Measurements from ENCODE around the gene MEG3. TPM values are rescaled to one million over a fixed set of nuclear protein-coding genes. Genes with fewer than 3 reads are reported as not detected.

The MEG3 gene
- total and polyA plus RNA-seq, 7 donors = 3.5 to 168 (median 28.0) TPM

- no peaks in the 10 kb centered on the region for H3K36me3 ChIP-seq
- TF ChIP-seq EP300 (IDR thresholded peaks at IDR 0.05) (no peak), POLR2A (IDR thresholded peaks at IDR 0.05) (no peak), POLR2AphosphoS5 (IDR thresholded peaks at IDR 0.05) (no peak)
- H3K4me1 ChIP-seq = no peaks in the 10 kb centered on the region
- DNase-seq = no peak
- H3K27ac ChIP-seq = no peak overlapping the region
- H3K9me3 ChIP-seq = no peaks in the 10 kb centered on the region
- WGBS, 2 donors = 81 to 89% methylated on average over 11 of the region's 11 CpGs
- intact Hi-C loops (cut with DNase I) = no loop called here
- no peak overlapping the region for H3K4me3 ChIP-seq
- H3K27me3 ChIP-seq = peaks cover 0 to 19% (median 4%) of the 10 kb centered on the region in 3 donors
Measured at GRCh38 chr14:100878271-100879146, 52.6 kb downstream of the MEG3 start.

DNA sequence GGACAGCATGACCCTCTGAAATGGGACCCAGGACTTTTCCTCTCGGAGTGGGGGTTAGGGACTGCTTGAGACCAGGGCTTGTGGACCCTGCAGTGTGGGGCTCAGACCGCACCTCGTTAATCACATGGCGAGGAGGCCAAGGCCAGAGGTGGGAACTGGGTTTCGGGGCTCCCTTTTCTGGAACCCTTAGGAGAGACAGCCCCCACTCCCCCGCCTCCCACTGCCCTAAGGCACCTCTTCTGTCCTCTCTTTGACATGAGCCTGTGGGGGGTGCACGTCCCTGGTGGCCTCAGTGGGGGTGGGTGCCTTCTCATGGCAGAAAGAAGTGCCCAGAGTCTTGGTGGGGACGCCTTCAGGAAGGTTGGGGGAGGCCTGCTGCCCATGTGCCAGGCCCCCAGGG, 53.3 kb downstream of the MEG3 start:
- intact Hi-C loops (cut with DNase I) = no loop called here

GRCh38 chr14:100879782-100880181, 53.9 kb downstream of the MEG3 start:
- no peak for DNase-seq
- no peaks in the 10 kb centered on the region for H3K36me3 ChIP-seq
- no peak for TF ChIP-seq POLR2AphosphoS5 (IDR thresholded peaks at IDR 0.05)
- TF ChIP-seq POLR2A (IDR thresholded peaks at IDR 0.05) = no peak
- TF ChIP-seq, protein P1, sequence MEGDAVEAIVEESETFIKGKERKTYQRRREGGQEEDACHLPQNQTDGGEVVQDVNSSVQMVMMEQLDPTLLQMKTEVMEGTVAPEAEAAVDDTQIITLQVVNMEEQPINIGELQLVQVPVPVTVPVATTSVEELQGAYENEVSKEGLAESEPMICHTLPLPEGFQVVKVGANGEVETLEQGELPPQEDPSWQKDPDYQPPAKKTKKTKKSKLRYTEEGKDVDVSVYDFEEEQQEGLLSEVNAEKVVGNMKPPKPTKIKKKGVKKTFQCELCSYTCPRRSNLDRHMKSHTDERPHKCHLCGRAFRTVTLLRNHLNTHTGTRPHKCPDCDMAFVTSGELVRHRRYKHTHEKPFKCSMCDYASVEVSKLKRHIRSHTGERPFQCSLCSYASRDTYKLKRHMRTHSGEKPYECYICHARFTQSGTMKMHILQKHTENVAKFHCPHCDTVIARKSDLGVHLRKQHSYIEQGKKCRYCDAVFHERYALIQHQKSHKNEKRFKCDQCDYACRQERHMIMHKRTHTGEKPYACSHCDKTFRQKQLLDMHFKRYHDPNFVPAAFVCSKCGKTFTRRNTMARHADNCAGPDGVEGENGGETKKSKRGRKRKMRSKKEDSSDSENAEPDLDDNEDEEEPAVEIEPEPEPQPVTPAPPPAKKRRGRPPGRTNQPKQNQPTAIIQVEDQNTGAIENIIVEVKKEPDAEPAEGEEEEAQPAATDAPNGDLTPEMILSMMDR (IDR thresholded peaks at IDR 0.05) = no peak
- TF ChIP-seq EP300 (IDR thresholded peaks at IDR 0.05) = no peak
- no peak overlapping the region for H3K4me3 ChIP-seq
- WGBS, 2 donors = 86 to 94% methylated on average over 8 of the region's 8 CpGs
- H3K4me1 ChIP-seq = no peaks in the 10 kb centered on the region
- H3K27ac ChIP-seq = no peak overlapping the region
- H3K9me3 ChIP-seq = no peaks in the 10 kb centered on the region
- peaks cover 0 to 19% (median 4%) of the 10 kb centered on the region in 3 donors for H3K27me3 ChIP-seq
- intact Hi-C loops (cut with DNase I) = no loop called here

More for the DNA sequence above, 53.3 kb downstream of the MEG3 start:
- WGBS, 2 donors = 83 to 86% methylated on average over 8 of the region's 8 CpGs
- no peaks in the 10 kb centered on the region for H3K4me1 ChIP-seq
- no peaks in the 10 kb centered on the region for H3K36me3 ChIP-seq
- TF ChIP-seq POLR2A (IDR thresholded peaks at IDR 0.05) (no peak), EP300 (IDR thresholded peaks at IDR 0.05) (no peak), POLR2AphosphoS5 (IDR thresholded peaks at IDR 0.05) (no peak)
- TF ChIP-seq, protein P1 (IDR thresholded peaks at IDR 0.05) = no peak
- DNase-seq = no peak
- H3K27me3 ChIP-seq = peaks cover 0 to 19% (median 4%) of the 10 kb centered on the region in 3 donors
- H3K9me3 ChIP-seq = no peaks in the 10 kb centered on the region
- H3K27ac ChIP-seq = no peak overlapping the region
- no peak overlapping the region for H3K4me3 ChIP-seq

DNA sequence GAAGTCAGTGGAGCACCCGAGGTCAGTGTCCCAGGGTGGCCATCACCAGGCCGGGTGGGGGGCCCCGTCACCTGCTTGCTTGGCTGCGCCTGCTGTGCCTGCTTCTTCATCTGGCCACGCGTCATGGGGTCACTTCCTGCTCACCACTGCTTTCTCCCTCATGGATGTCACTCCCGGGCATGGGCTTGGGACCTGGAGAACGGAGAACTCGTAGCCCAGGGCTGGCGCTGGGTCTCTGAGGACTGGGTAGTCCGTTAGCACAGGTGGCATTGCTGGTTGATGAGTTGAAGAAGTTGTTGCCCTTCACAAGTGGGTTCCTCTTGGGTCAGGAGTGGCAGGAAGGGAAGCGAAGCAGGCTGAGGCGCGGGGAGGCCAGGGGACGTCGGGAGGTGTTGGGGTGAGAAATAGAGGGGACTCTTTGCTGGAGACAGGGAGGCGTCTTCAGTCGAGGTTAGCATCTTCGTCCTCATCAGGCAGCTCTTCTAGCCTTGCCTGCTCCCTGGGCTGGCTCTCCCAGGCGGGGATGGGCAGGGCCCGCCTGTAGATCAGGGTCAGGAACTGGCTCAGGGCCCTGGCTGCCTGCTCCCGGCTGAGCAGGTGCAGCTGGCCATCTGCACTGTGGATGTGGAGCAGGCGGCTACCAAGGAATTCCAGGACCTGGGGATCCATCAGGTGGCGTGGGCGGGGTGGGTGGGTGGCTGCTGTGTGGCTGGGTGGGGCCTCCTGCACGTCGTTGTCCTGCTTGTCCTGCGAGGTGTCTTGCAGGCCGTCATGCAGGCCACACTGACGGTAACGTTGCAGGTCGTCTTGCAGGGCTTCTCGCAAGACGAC, 54.6 kb downstream of the MEG3 start:
- Histone ChIP-seq H3K4me1 (no peaks in the 10 kb centered on the region), H3K36me3 (no peaks in the 10 kb centered on the region), H3K27me3 (peaks cover 0 to 19% (median 0%) of the 10 kb centered on the region in 3 donors), H3K9me3 (no peaks in the 10 kb centered on the region), H3K4me3 (no peak overlapping the region), H3K27ac (no peak overlapping the region)
- 68 to 88% methylated on average over 34 of the region's 34 CpGs for WGBS, 2 donors
- TF ChIP-seq POLR2AphosphoS5 (IDR thresholded peaks at IDR 0.05) (no peak), POLR2A (IDR thresholded peaks at IDR 0.05) (no peak), EP300 (IDR thresholded peaks at IDR 0.05) (no peak)
- TF ChIP-seq, protein P1 (IDR thresholded peaks at IDR 0.05) = no peak
- intact Hi-C loops (cut with DNase I) = no loop called here
- no peak for DNase-seq
